ENCODE measurements around the gene PIGV. TPM values are rescaled to one million over a fixed set of nuclear protein-coding genes. Genes with fewer than 3 reads are reported as not detected.

The PIGV gene
- total and polyA plus RNA-seq, 2 donors (not counting 1 experiment from before 2014, with no cell fraction given) = 9.2 to 17.4 TPM

DNA sequence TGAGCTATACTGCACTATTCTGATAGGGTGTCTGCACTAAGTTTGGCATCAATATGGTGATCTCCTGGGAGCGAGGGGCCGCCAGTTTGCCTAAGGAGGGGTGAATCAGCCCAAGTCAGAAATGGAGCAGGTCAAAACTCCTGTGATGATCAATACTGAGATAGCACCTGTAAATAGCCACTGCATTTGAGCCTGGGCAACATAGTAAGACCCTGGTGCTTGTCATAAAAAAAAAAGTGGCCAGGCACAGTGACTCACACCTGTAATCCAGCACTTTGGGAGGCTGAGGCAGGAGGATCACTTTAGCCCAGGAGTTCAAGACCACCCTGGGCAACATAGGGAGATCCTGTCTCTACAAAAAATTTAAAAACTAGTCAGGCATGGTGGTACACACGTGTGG, 27.1 kb downstream of the PIGV start:
- Histone ChIP-seq H3K9ac (ENCODE audit: low read length) (no peak overlapping the region), H3K27ac (ENCODE audit: low read length in 2 of 2) (no peak overlapping the region), H3K4me3 (ENCODE audit: control extremely low read depth in 1 of 5, extremely low read depth in 1 of 5, insufficient read depth in 1 of 5, low read depth in 2 of 5, low read length in 4 of 5) (no peak overlapping the region), H2AFZ (ENCODE audit: insufficient read depth, low read depth, low read length, poor library complexity, severe bottlenecking) (no peak overlapping the region), H4K20me1 (ENCODE audit: control insufficient read depth, insufficient read depth, low read length, poor library complexity, severe bottlenecking) (peaks cover 1% of the 10 kb centered on the region), H3K27me3 (replicated peaks in 1 of 4; ENCODE audit: control extremely low read depth in 1 of 4, control insufficient read depth in 3 of 4, insufficient read depth in 4 of 4, low read length in 3 of 4) (peaks cover 0 to 10% (median 1%) of the 10 kb centered on the region in 4 experiments), H3K9me3 (ENCODE audit: control extremely low read depth in 1 of 3, control insufficient read depth in 2 of 3, insufficient read depth in 1 of 3, low read length in 2 of 3) (no peaks in the 10 kb centered on the region), H3K4me1 (ENCODE audit: control insufficient read depth in 2 of 2, insufficient read depth in 2 of 2, low read length in 2 of 2) (peaks cover 0 to 1% of the 10 kb centered on the region in 2 donors), H3K4me2 (replicated peaks; ENCODE audit: low read depth, low read length, poor library complexity, severe bottlenecking) (no peak overlapping the region), H3K79me2 (ENCODE audit: control insufficient read depth, insufficient read depth, low read length) (peaks cover 7% of the 10 kb centered on the region), H3K36me3 (replicated peaks in 1 of 2; ENCODE audit: control extremely low read depth in 1 of 2, control insufficient read depth in 1 of 2, extremely low read depth in 1 of 2, insufficient read depth in 2 of 2, low read length in 1 of 2) (no peaks in the 10 kb centered on the region)
- no peak for ATAC-seq (ENCODE audit: low read depth)
- no peak for DNase-seq
- H3K4me3 Mint-ChIP-seq = no peak overlapping the region
- CTCF ChIA-PET = interaction anchor here (1.2 to 2.4 kb wide), 2 partner anchors 20 to 238 kb away, joined by 7 to 12 read pairs; no protein-coding TSS in a partner anchor
- no peaks in the 10 kb centered on the region for H3K9me3 Mint-ChIP-seq (ENCODE audit: insufficient read depth)
- POLR2A ChIA-PET = no interaction called here
- H3K27ac Mint-ChIP-seq = no peak overlapping the region
- TF ChIP-seq EZH2 (IDR thresholded peaks at IDR 0.05; ENCODE audit: borderline replicate concordance, insufficient read depth, low read depth, low read length, poor library complexity, severe bottlenecking) = no peak
- TF ChIP-seq, protein P1, sequence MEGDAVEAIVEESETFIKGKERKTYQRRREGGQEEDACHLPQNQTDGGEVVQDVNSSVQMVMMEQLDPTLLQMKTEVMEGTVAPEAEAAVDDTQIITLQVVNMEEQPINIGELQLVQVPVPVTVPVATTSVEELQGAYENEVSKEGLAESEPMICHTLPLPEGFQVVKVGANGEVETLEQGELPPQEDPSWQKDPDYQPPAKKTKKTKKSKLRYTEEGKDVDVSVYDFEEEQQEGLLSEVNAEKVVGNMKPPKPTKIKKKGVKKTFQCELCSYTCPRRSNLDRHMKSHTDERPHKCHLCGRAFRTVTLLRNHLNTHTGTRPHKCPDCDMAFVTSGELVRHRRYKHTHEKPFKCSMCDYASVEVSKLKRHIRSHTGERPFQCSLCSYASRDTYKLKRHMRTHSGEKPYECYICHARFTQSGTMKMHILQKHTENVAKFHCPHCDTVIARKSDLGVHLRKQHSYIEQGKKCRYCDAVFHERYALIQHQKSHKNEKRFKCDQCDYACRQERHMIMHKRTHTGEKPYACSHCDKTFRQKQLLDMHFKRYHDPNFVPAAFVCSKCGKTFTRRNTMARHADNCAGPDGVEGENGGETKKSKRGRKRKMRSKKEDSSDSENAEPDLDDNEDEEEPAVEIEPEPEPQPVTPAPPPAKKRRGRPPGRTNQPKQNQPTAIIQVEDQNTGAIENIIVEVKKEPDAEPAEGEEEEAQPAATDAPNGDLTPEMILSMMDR (IDR thresholded peaks at IDR 0.05) = no peak
- 89% methylated on average over 3 of the region's 3 CpGs for WGBS (ENCODE audit: insufficient coverage)
- peaks cover 3% of the 10 kb centered on the region for H3K4me1 Mint-ChIP-seq
- intact Hi-C loops (cut with micrococcal nuclease) = no loop called here
- peaks cover 3% of the 10 kb centered on the region for H3K27me3 Mint-ChIP-seq

DNA sequence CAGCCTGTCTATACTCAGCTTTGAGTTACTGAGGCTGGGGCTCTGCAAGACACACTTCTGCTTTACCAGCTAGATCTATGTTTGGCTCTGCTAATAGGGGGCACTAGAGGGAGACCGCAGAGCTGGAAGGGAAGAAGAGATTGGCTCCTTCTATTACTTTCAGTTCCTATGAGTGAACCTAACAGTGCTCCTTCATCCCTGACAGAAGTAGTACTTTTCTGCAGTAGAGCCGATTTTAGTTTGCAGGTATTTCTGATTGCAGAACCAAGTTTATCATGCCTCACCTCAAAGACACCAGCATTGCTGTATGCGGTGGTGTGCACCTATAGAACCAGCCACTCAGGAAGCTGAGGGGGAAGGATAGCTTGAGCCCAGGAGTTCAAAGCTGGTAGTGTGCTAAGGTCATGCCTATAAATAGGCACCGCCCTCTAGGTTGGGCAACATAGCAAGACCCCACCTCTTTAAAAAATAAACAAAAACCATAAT, 33.1 kb downstream of the PIGV start:
- Histone ChIP-seq H3K9me3 (ENCODE audit: control extremely low read depth in 1 of 3, control insufficient read depth in 2 of 3, insufficient read depth in 1 of 3, low read length in 2 of 3) (no peaks in the 10 kb centered on the region), H3K4me2 (replicated peaks; ENCODE audit: low read depth, low read length, poor library complexity, severe bottlenecking) (peak overlapping the region; percentile 62), H2AFZ (ENCODE audit: insufficient read depth, low read depth, low read length, poor library complexity, severe bottlenecking) (no peak overlapping the region), H3K27me3 (replicated peaks in 1 of 4; ENCODE audit: control extremely low read depth in 1 of 4, control insufficient read depth in 3 of 4, insufficient read depth in 4 of 4, low read length in 3 of 4) (peaks cover 0 to 21% (median 5%) of the 10 kb centered on the region in 4 experiments), H3K4me3 (ENCODE audit: control extremely low read depth in 1 of 5, extremely low read depth in 1 of 5, insufficient read depth in 1 of 5, low read depth in 2 of 5, low read length in 4 of 5) (peak overlapping the region in 1 of 5 experiments; percentile 8), H4K20me1 (ENCODE audit: control insufficient read depth, insufficient read depth, low read length, poor library complexity, severe bottlenecking) (peaks cover 11% of the 10 kb centered on the region), H3K9ac (ENCODE audit: low read length) (no peak overlapping the region), H3K79me2 (ENCODE audit: control insufficient read depth, insufficient read depth, low read length) (peaks cover 20% of the 10 kb centered on the region), H3K27ac (ENCODE audit: low read length in 2 of 2) (peak overlapping the region in 1 of 2 donors; percentile 46), H3K4me1 (ENCODE audit: control insufficient read depth in 2 of 2, insufficient read depth in 2 of 2, low read length in 2 of 2) (peaks cover 21 to 29% of the 10 kb centered on the region in 2 donors), H3K36me3 (replicated peaks in 1 of 2; ENCODE audit: control extremely low read depth in 1 of 2, control insufficient read depth in 1 of 2, extremely low read depth in 1 of 2, insufficient read depth in 2 of 2, low read length in 1 of 2) (no peaks in the 10 kb centered on the region)
- CTCF ChIA-PET = interaction anchor here (0.6 to 8.2 kb wide), 24 partner anchors 9 to 320 kb away, joined by 3 to 153 read pairs (median 4); partner anchors contain the start of genes GPN2 and PIGV
- intact Hi-C loops (cut with micrococcal nuclease) = loop anchor here (1.0 to 2.0 kb wide), 5 partner anchors 11 to 58 kb away; no protein-coding TSS in a partner anchor
- Mint-ChIP-seq H3K9me3 (ENCODE audit: insufficient read depth) (no peaks in the 10 kb centered on the region), H3K27ac (peak overlapping the region; percentile 87), H3K27me3 (peaks cover 10% of the 10 kb centered on the region), H3K4me3 (peak overlapping the region; percentile 81), H3K4me1 (peaks cover 21% of the 10 kb centered on the region)
- TF ChIP-seq, protein P1 (IDR thresholded peaks at IDR 0.05) = peak; percentile 73
- no peak for TF ChIP-seq EZH2 (IDR thresholded peaks at IDR 0.05; ENCODE audit: borderline replicate concordance, insufficient read depth, low read depth, low read length, poor library complexity, severe bottlenecking)
- POLR2A ChIA-PET = interaction anchor here (0.5 to 1.9 kb wide), 6 partner anchors 10 to 216 kb away, joined by 3 to 14 read pairs (median 6); no protein-coding TSS in a partner anchor
- 29% methylated on average over 2 of the region's 4 CpGs for WGBS (ENCODE audit: insufficient coverage)
- peak; percentile 91 for DNase-seq
- ATAC-seq (ENCODE audit: low read depth) = peak; percentile 100
